Measurements from ENCODE around the gene SRCAP. TPM values are rescaled to one million over a fixed set of nuclear protein-coding genes. Genes with fewer than 3 reads are reported as not detected.

The SRCAP gene
- total RNA-seq, 1 donor from 2014 or later = 24.5 TPM

- H3K27me3 ChIP-seq = no peaks in the 10 kb centered on the region
- H3K9me3 ChIP-seq = no peaks in the 10 kb centered on the region
- intact Hi-C loops (cut with DNase I) = no loop called here
- TF ChIP-seq, protein P1, sequence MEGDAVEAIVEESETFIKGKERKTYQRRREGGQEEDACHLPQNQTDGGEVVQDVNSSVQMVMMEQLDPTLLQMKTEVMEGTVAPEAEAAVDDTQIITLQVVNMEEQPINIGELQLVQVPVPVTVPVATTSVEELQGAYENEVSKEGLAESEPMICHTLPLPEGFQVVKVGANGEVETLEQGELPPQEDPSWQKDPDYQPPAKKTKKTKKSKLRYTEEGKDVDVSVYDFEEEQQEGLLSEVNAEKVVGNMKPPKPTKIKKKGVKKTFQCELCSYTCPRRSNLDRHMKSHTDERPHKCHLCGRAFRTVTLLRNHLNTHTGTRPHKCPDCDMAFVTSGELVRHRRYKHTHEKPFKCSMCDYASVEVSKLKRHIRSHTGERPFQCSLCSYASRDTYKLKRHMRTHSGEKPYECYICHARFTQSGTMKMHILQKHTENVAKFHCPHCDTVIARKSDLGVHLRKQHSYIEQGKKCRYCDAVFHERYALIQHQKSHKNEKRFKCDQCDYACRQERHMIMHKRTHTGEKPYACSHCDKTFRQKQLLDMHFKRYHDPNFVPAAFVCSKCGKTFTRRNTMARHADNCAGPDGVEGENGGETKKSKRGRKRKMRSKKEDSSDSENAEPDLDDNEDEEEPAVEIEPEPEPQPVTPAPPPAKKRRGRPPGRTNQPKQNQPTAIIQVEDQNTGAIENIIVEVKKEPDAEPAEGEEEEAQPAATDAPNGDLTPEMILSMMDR (IDR thresholded peaks at IDR 0.05) = no peak
- H3K4me3 ChIP-seq = no peak overlapping the region
- H3K36me3 ChIP-seq = peaks cover 69 to 80% of the 10 kb centered on the region in 2 donors
- H3K4me1 ChIP-seq = no peaks in the 10 kb centered on the region
- no peak for DNase-seq (ENCODE audit: low spot score in 2 of 2)
- no peak overlapping the region for H3K27ac ChIP-seq
These were observed 32.4 kb downstream of the SRCAP start for GRCh38 chr16:30731411-30731810.

DNA sequence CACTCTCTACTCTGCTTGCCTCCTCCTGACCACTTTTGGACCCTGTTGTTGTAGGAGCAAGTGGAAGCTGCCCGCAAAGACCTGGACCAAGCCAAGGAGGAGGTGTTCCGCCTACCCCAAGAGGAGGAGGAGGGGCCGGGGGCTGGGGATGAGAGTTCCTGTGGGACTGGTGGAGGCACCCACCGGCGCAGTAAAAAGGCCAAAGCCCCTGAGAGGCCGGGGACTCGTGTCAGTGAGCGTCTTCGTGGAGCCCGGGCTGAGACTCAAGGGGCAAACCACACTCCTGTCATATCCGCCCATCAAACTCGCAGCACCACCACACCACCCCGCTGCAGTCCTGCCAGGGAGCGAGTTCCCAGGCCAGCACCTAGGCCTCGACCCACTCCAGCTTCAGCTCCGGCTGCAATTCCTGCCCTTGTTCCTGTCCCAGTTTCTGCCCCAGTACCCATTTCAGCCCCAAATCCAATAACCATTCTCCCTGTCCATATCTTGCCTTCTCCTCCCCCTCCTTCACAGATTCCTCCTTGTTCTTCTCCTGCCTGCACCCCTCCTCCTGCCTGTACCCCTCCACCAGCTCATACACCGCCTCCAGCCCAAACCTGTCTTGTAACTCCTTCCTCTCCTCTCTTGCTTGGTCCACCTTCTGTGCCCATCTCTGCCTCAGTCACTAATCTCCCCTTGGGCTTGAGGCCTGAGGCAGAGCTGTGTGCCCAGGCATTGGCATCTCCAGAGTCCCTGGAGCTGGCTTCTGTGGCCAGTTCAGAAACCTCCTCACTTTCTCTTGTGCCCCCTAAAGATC is 38.2 kb downstream of the SRCAP start:
- TF ChIP-seq, protein P1 (IDR thresholded peaks at IDR 0.05) = no peak
- H3K36me3 ChIP-seq = peaks cover 66 to 72% of the 10 kb centered on the region in 2 donors
- H3K4me3 ChIP-seq = no peak overlapping the region
- H3K9me3 ChIP-seq = no peaks in the 10 kb centered on the region
- no peaks in the 10 kb centered on the region for H3K27me3 ChIP-seq
- H3K4me1 ChIP-seq = peaks cover 8 to 22% of the 10 kb centered on the region in 2 donors
- intact Hi-C loops (cut with DNase I) = no loop called here
- no peak for DNase-seq (ENCODE audit: low spot score in 2 of 2)
- H3K27ac ChIP-seq = no peak overlapping the region

- TF ChIP-seq, protein P1 (IDR thresholded peaks at IDR 0.05) = no peak
- H3K27ac ChIP-seq = no peak overlapping the region
- intact Hi-C loops (cut with DNase I) = no loop called here
- H3K4me3 ChIP-seq = no peak overlapping the region
- DNase-seq (ENCODE audit: low spot score in 2 of 2) = no peak
- peaks cover 8 to 22% of the 10 kb centered on the region in 2 donors for H3K4me1 ChIP-seq
- H3K27me3 ChIP-seq = no peaks in the 10 kb centered on the region
- peaks cover 61 to 64% of the 10 kb centered on the region in 2 donors for H3K36me3 ChIP-seq
- no peaks in the 10 kb centered on the region for H3K9me3 ChIP-seq
These were observed 39.0 kb downstream of the SRCAP start for GRCh38 chr16:30737794-30738648.

DNA sequence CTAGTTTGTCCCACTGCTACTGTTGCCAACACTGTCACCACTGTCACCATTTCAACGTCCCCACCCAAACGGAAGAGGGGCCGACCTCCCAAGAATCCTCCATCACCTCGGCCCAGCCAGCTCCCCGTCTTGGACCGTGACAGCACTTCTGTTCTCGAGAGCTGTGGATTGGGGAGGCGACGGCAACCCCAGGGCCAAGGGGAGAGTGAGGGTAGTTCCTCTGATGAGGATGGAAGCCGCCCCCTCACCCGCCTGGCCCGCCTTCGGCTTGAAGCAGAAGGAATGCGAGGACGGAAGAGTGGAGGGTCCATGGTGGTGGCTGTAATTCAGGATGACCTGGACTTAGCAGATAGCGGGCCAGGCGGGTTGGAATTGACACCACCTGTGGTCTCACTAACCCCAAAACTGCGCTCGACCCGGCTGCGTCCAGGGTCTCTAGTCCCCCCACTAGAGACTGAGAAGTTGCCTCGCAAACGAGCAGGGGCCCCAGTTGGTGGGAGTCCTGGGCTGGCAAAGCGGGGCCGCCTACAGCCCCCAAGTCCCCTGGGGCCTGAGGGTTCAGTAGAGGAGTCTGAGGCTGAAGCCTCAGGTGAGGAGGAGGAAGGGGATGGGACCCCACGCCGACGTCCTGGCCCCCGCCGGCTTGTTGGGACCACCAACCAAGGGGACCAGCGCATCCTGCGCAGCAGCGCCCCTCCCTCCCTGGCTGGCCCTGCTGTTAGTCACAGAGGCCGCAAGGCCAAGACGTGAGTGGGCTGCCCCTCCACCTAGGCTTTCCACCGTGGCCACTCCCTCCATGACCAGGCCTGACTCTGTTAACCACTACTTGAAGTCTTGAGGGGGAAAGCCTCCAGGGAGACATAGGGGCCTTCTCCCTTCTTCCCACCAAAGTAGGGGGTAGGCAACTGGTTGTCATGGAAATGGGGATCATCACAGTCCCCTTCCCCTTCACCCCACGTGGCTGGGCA is 40.3 kb downstream of the SRCAP start:
- H3K36me3 ChIP-seq = peaks cover 49 to 58% of the 10 kb centered on the region in 2 donors
- no peak for DNase-seq (ENCODE audit: low spot score in 2 of 2)
- H3K4me1 ChIP-seq = peaks cover 8 to 22% of the 10 kb centered on the region in 2 donors
- no peaks in the 10 kb centered on the region for H3K27me3 ChIP-seq
- intact Hi-C loops (cut with DNase I) = no loop called here
- H3K9me3 ChIP-seq = no peaks in the 10 kb centered on the region
- H3K27ac ChIP-seq = peak overlapping the region; percentile 67 to 69
- TF ChIP-seq, protein P1 (IDR thresholded peaks at IDR 0.05) = no peak
- no peak overlapping the region for H3K4me3 ChIP-seq
